ENCODE results near the gene RAB9B.

Gene RAB9B

GRCh38 chrX:103806862-103807474, 25.1 kb downstream of the RAB9B start:
- DNase-seq = no peak

- no peak for DNase-seq
These were observed 26.2 kb downstream of the RAB9B start for GRCh38 chrX:103805860-103806259.

- no peak for DNase-seq
These were observed 31.7 kb downstream of the RAB9B start for GRCh38 chrX:103800318-103800717.

GRCh38 chrX:103797691-103798090, 34.4 kb downstream of the RAB9B start:
- DNase-seq = no peak

GRCh38 chrX:103794119-103794518, 37.9 kb downstream of the RAB9B start:
- no peak for DNase-seq

- DNase-seq = no peak
These were observed 38.5 kb downstream of the RAB9B start for GRCh38 chrX:103793545-103793940.

- no peak for DNase-seq
These were observed 39.0 kb downstream of the RAB9B start for GRCh38 chrX:103792916-103793544.

- no peak for DNase-seq
These were observed 40.1 kb downstream of the RAB9B start for GRCh38 chrX:103791826-103792485.

- DNase-seq = no peak
These were observed 40.8 kb downstream of the RAB9B start for GRCh38 chrX:103791228-103791627.

GRCh38 chrX:103789004-103789403, 43.1 kb downstream of the RAB9B start:
- no peak for DNase-seq

- DNase-seq = no peak
These were observed 48.1 kb downstream of the RAB9B start for GRCh38 chrX:103783971-103784370.

GRCh38 chrX:103783196-103783595, 48.9 kb downstream of the RAB9B start:
- no peak for DNase-seq

- no peak for DNase-seq
These were observed 49.4 kb downstream of the RAB9B start for GRCh38 chrX:103782640-103783039.

- DNase-seq = no peak
These were observed 50.4 kb downstream of the RAB9B start for GRCh38 chrX:103781706-103782105.

- DNase-seq = no peak
These were observed 51.0 kb downstream of the RAB9B start for GRCh38 chrX:103781062-103781402.

GRCh38 chrX:103780336-103781061, 51.6 kb downstream of the RAB9B start:
- DNase-seq = no peak

- DNase-seq = peak; percentile 52
These were observed 52.8 kb downstream of the RAB9B start for GRCh38 chrX:103779141-103779789.

- DNase-seq = peak; percentile 13
These were observed 55.5 kb downstream of the RAB9B start, which contains the start of gene PLP1 for GRCh38 chrX:103776546-103776945. PLP1 (plus strand) TSS chrX:103776840; CDS start chrX:103776996, 156 bp downstream.

- DNase-seq = peak; percentile 16
These were observed 57.9 kb downstream of the RAB9B start for GRCh38 chrX:103774070-103774642.

- no peak for DNase-seq
These were observed 58.6 kb downstream of the RAB9B start for GRCh38 chrX:103773445-103773844.
